Esophagus squamous epithelium (tissue), 5 donors: ENCODE measurements around the gene SLC5A3. TPM values are rescaled to one million over a fixed set of nuclear protein-coding genes. Genes with fewer than 3 reads are reported as not detected.

Source experiments
- DNase-seq: peaks from one replicate; lab custom pipeline; 2025; lab: John Stamatoyannopoulos, UW
- H3K27ac ChIP-seq, 4 donors: fragments of 200-600 bp; sonication (generic); one replicate each; pipeline ENCODE4 v1.5.1; 2016 to 2019; ENCODE audit warnings: mild to moderate bottlenecking in 1 of 4
- H3K27me3 ChIP-seq, 4 donors: fragments of 200-600 bp; sonication (generic); 1 replicate in 3 of 4; 2 replicates in 1 of 4; pipeline versions ENCODE4 v1.5.1 to v1.6.0; 2017 to 2021; ENCODE audit warnings: antibody characterized with exemption in 1 of 4
- H3K36me3 ChIP-seq, 3 donors: fragments of 200-600 bp; sonication (generic); one replicate each; pipeline ENCODE4 v1.5.1; 2016 to 2019
- H3K4me1 ChIP-seq, 3 donors: fragments of 200-600 bp; sonication (generic); one replicate each; pipeline ENCODE4 v1.5.1; 2017 to 2019
- H3K4me3 ChIP-seq, 4 donors: fragments of 200-600 bp; sonication (generic); 1 replicate in 3 of 4; 2 replicates in 1 of 4; pipeline ENCODE4 v1.5.1; 2016 to 2019; ENCODE audit warnings: mild to moderate bottlenecking in 2 of 4, moderate library complexity in 1 of 4
- H3K9me3 ChIP-seq, 3 donors: fragments of 200-600 bp; sonication (generic); one replicate each; pipeline ENCODE4 v1.5.1; 2016 to 2019
- CTCF ChIP-seq, 6 experiments: fragments of 450-650 bp in 4 of 6; fragments of 200-600 bp in 2 of 6; sonication (generic) in 2 of 6; IDR thresholded peaks; one replicate each; pipeline ENCODE4 v1.5.1; 2016 to 2019; ENCODE audit warnings: antibody characterized with exemption in 6 of 6, mild to moderate bottlenecking in 4 of 6, moderate library complexity in 4 of 6
- POLR2A ChIP-seq, 4 donors: fragments of 450-650 bp; IDR thresholded peaks; one replicate each; pipeline ENCODE4 v1.6.1; 2017; ENCODE audit warnings: antibody characterized with exemption in 4 of 4, mild to moderate bottlenecking in 4 of 4, moderate library complexity in 3 of 4
- WGBS, 2 donors: methylation state at CpG; one replicate each; pipeline ENCODE4 v1.1.5; 2018; 5-methylcytosine and 5-hydroxymethylcytosine counted together
- intact Hi-C: fragments of 100-400 bp; cut with DNase I; formaldehyde crosslinking; loops from one replicate; pipeline ENCODE4 v1.15.0; 2022
- total RNA-seq, 4 donors: library from RNA; depleted of rRNA; stranded (reverse); fragments of >200 nt; gene quantifications; one replicate each; pipeline ENCODE4 v1.1.0, GENCODE V29; 2016
- donor health status: DM: yes; HTN: yes; CAD: no.

The SLC5A3 gene
- total RNA-seq, 4 donors from 2014 or later = 9.0 to 20.0 (median 11.4) TPM

- no peak for TF ChIP-seq POLR2A (IDR thresholded peaks at IDR 0.05)
- TF ChIP-seq CTCF (IDR thresholded peaks at IDR 0.05) = no peak
- Histone ChIP-seq H3K27ac (no peak overlapping the region), H3K9me3 (no peaks in the 10 kb centered on the region), H3K36me3 (no peaks in the 10 kb centered on the region), H3K4me3 (no peak overlapping the region), H3K4me1 (peaks cover 0 to 12% (median 0%) of the 10 kb centered on the region in 3 donors), H3K27me3 (no peaks in the 10 kb centered on the region)
- DNase-seq = no peak
- intact Hi-C loops = loop anchor here (10.0 kb wide), 1 partner anchor 58 kb away; no protein-coding TSS in a partner anchor
- WGBS, 2 donors = 61 to 70% methylated on average over 10 to 11 of the region's 11 CpGs
These were observed 36.2 kb upstream of the SLC5A3 start for GRCh38 chr21:34037009-34037795.

GRCh38 chr21:34039678-34040382 lies 33.5 kb upstream of the SLC5A3 start:
- H3K4me1 ChIP-seq = peaks cover 0 to 12% (median 0%) of the 10 kb centered on the region in 3 donors
- intact Hi-C loops = loop anchor here (10.0 kb wide), 1 partner anchor 55 kb away; no protein-coding TSS in a partner anchor
- H3K4me3 ChIP-seq = no peak overlapping the region
- no peaks in the 10 kb centered on the region for H3K36me3 ChIP-seq
- H3K27ac ChIP-seq = no peak overlapping the region
- WGBS, 2 donors = 65 to 74% methylated on average over 10 of the region's 10 CpGs
- no peaks in the 10 kb centered on the region for H3K9me3 ChIP-seq
- TF ChIP-seq CTCF (IDR thresholded peaks at IDR 0.05) (no peak), POLR2A (IDR thresholded peaks at IDR 0.05) (no peak)
- H3K27me3 ChIP-seq = no peaks in the 10 kb centered on the region
- DNase-seq = no peak

- Histone ChIP-seq H3K9me3 (no peaks in the 10 kb centered on the region), H3K4me1 (peaks cover 0 to 5% (median 3%) of the 10 kb centered on the region in 3 donors), H3K27me3 (no peaks in the 10 kb centered on the region), H3K36me3 (no peaks in the 10 kb centered on the region), H3K4me3 (no peak overlapping the region), H3K27ac (no peak overlapping the region)
- DNase-seq = no peak
- TF ChIP-seq CTCF (IDR thresholded peaks at IDR 0.05) (no peak), POLR2A (IDR thresholded peaks at IDR 0.05) (no peak)
- 74 to 75% methylated on average over 1 of the region's 1 CpG for WGBS, 2 donors
- intact Hi-C loops = no loop called here
These were observed 30.6 kb upstream of the SLC5A3 start for GRCh38 chr21:34042735-34043134.

- TF ChIP-seq POLR2A (IDR thresholded peaks at IDR 0.05) (no peak), CTCF (IDR thresholded peaks at IDR 0.05) (no peak)
- Histone ChIP-seq H3K27me3 (no peaks in the 10 kb centered on the region), H3K27ac (no peak overlapping the region), H3K4me1 (peaks cover 0 to 5% (median 3%) of the 10 kb centered on the region in 3 donors), H3K9me3 (no peaks in the 10 kb centered on the region), H3K36me3 (no peaks in the 10 kb centered on the region), H3K4me3 (no peak overlapping the region)
- intact Hi-C loops = no loop called here
- no peak for DNase-seq
- 83 to 87% methylated on average over 4 of the region's 4 CpGs for WGBS, 2 donors
These were observed 30.0 kb upstream of the SLC5A3 start for GRCh38 chr21:34043333-34043732.

GRCh38 chr21:34046917-34047316 lies 26.5 kb upstream of the SLC5A3 start:
- H3K27me3 ChIP-seq = no peaks in the 10 kb centered on the region
- no peak overlapping the region for H3K27ac ChIP-seq
- 42 to 59% methylated on average over 6 of the region's 6 CpGs for WGBS, 2 donors
- no peaks in the 10 kb centered on the region for H3K9me3 ChIP-seq
- peak overlapping the region in 1 of 4 donors; percentile 15 for H3K4me3 ChIP-seq
- no peaks in the 10 kb centered on the region for H3K36me3 ChIP-seq
- intact Hi-C loops = no loop called here
- no peak for TF ChIP-seq CTCF (IDR thresholded peaks at IDR 0.05)
- no peak for TF ChIP-seq POLR2A (IDR thresholded peaks at IDR 0.05)
- no peak for DNase-seq
- H3K4me1 ChIP-seq = peaks cover 0 to 5% (median 3%) of the 10 kb centered on the region in 3 donors
